Retinal pigment epithelial cell (primary cell): Measurements from ENCODE around the gene TACR2.

Source experiments
- DNase-seq: peaks from one replicate; pipeline ENCODE4 v3.0.0-alpha.2; 2010; ENCODE audit warnings: low read depth
- H3K4me3 ChIP-seq: 2 replicates; pipeline ENCODE4 v1.5.1; 2011; ENCODE audit warnings: mild to moderate bottlenecking, low read length, control low read depth, moderate library complexity
- TF ChIP-seq, protein P1 (sequence below): conservative IDR thresholded peaks from 2 replicates; pipeline ENCODE4 v1.5.1; 2011; ENCODE audit warnings: low read depth, low read length, control low read depth, inconsistent platforms

Gene TACR2

GRCh38 chr10:69426376-69426727 is 9.6 kb upstream of the TACR2 start:
- TF ChIP-seq, protein P1, sequence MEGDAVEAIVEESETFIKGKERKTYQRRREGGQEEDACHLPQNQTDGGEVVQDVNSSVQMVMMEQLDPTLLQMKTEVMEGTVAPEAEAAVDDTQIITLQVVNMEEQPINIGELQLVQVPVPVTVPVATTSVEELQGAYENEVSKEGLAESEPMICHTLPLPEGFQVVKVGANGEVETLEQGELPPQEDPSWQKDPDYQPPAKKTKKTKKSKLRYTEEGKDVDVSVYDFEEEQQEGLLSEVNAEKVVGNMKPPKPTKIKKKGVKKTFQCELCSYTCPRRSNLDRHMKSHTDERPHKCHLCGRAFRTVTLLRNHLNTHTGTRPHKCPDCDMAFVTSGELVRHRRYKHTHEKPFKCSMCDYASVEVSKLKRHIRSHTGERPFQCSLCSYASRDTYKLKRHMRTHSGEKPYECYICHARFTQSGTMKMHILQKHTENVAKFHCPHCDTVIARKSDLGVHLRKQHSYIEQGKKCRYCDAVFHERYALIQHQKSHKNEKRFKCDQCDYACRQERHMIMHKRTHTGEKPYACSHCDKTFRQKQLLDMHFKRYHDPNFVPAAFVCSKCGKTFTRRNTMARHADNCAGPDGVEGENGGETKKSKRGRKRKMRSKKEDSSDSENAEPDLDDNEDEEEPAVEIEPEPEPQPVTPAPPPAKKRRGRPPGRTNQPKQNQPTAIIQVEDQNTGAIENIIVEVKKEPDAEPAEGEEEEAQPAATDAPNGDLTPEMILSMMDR: no peak
- DNase-seq: no peak
- no peak overlapping the region for H3K4me3 ChIP-seq

DNA sequence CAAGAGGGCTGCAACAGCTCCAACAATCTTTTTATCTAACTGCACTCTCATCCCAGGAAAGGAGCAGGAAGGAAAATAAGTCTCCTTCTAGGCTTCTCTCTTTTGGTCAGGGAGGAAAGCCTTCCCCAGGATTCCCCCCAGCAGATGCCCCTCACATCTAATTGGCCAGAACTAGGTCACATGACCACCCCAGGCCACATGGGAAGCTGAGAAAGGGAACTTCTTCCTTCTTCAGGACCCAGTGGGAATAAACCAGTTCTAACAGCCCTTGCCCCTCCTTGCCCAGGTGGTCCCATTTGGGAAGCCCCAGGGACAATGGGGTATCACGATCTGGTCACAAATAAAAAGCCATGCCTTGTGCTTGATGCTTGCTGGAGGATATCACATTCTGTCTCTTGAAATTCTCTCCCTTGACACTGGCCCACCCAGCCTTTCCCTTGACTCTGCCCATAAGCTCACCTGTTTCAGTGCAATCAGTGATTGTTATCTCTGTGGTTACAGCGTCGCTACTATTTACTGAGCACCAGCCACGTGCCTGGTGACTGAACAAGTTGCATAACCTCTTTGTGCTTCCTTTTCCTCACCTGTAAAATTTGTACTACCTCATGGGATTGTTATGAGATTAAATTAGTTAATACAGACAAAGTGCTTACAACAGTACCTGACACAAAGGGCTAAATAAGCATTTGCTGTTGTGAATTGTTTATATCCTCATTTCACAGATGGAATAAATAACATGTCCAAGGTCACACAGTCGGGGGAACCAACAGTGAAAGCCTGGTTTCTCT is 9.0 kb upstream of the TACR2 start:
- no peak overlapping the region for H3K4me3 ChIP-seq
- no peak for DNase-seq
- TF ChIP-seq, protein P1: no peak

- no peak for DNase-seq
- H3K4me3 ChIP-seq: no peak overlapping the region
- TF ChIP-seq, protein P1: no peak
Measured at GRCh38 chr10:69425041-69425440, 8.3 kb upstream of the TACR2 start.

DNA sequence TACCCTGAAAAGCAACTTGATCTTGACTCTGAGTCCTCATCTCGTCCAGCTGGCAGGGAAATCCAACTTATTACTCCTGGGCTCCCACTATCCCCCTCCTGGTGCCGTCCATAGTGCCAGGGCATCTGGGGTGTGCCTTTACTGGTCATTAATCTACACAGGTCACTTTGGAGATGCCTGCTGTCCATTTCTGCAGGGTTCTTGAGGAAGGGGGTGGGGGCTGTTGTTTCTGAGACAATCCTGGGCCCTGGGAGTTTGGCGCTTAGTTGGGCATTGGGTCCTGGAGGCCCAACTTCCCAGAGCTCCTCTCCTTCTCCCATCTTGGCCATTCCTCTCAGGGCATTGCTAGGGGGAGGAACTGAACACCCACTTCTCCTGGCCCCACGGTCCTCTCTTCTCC is 6.0 kb upstream of the TACR2 start:
- DNase-seq: no peak
- no peak overlapping the region for H3K4me3 ChIP-seq
- TF ChIP-seq, protein P1: no peak

DNA sequence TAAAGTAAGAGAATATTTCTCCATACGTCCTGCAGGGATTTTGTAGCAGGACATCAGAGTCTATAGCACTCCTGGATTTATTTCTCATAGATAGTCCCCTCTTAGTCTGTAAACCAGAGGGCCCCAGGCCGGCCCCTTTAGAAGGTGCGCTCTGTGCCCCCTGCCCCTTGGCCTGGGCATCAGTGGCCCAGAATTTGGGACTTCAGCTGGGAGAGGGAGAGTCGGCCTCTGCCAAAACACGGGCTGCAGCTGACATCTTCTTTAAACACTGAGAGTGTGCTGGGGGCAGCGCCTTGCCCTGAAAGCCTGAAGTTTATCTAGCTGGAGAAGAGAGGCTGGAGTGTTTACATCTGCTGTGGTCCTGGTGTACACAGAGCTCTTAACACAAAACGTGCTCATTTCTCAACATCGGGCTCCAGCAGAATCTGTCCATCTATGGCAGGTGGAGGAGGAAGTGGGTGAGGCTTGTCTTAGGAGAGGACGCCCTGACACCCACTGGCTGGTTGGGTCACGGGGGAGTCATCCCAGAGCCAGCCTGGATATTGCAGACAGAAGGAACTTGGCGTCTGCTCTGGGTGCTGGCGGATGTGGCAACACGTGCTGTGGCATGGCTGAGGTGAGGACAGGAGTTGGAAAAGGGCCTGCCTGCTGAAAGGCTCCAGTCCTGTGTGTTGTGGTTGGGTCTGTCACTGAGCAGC is 5.0 kb upstream of the TACR2 start:
- TF ChIP-seq, protein P1: no peak
- no peak overlapping the region for H3K4me3 ChIP-seq
- DNase-seq: no peak

- TF ChIP-seq, protein P1: no peak
- no peak for DNase-seq
- H3K4me3 ChIP-seq: no peak overlapping the region
Measured at GRCh38 chr10:69419744-69420126, 3.0 kb upstream of the TACR2 start.
